GM21528 (cell line): ENCODE data around the gene UBE2Q2.
"Not testable (repeated sequence)": the region's sequence is repeated elsewhere in the genome, so short reads cannot be mapped to it uniquely, and the experiment has no call there.

Source experiments
- ATAC-seq: cut with Tn5 transposase; IDR thresholded peaks from one replicate; pipeline ENCODE4 v1.9.1; 2021; ENCODE audit warnings: mild to moderate bottlenecking, moderate library complexity; ENCODE audit not compliant: unreplicated experiment, low FRiP score

Gene UBE2Q2

DNA sequence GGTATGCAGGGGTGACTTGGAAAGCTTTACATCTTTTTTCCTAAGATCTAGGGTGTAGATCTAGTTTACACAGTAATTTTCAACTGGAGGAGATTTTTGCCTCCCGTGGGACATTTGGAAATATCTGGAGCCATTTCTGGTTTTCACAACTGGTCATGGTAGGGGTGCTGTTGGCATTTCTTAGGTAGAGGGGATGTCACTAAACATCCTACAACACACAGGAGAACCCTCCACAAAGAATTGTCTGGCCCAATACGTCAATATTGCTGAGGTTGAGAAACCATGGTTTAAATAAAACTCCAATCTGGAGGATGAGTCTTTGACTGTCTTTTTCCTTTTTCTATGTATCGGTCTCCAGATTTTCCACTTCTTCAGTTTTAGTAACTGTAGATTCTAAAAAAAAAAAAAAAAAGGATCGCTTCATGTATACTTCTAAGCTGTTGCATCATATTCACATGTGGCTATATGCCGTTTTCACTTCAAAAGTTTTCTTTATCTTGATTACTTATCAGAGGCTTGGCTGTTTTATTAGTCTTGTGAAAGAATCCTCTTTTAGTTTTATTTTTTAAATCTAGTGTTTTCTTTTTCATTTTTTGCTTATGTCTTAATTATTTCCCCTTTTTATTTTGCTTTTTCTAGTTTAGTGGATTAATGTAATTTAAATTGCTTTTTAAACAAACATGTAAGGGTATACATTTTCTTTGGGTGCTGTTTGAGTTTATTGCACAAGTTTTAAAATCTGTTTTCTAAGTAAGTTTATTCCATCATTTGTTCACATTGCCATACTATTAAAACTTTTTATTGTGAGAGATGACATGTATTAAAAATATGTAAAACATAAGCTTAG is 21.2 kb downstream of the UBE2Q2 start:
- no peak for ATAC-seq

DNA sequence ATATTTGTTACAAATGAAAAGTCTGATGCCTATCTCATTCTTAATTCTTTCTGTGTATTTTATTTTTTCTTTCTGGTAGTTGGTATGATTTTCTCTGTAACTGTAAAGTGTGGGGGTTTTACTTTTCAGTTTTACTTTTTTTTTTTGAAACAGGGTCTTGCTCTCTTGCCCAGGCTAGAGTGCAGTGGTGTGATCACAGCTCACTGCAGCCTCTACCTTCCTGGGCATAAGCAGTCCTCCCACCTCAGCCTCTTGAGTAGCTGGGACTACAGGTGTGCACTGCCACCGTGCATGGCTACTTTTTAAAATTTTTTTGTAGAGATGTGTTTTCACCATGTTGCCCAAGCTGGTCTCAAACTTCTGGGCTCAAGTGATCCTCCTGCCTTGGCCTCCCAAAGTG is 22.8 kb downstream of the UBE2Q2 start:
- ATAC-seq, result not testable (repeated sequence)

DNA sequence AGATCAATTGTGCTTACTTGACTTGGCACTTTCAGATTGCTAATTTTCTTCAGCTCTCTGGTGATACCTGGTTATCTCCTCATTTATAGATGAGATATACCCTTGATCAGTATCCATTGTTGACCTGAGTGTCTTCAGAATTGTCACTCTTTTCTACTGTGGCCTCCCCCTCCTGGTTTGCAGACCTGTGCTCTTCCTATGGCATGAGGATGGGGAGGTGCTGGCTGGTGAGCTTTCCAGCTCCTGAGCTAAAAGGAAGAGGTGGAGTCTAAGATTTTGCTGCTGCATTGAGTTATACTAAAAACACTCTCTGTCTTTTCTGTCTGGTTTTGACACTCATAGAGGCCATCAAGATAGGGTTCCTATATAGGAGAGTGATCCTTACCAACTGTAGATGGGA is 23.7 kb downstream of the UBE2Q2 start:
- no peak for ATAC-seq

DNA sequence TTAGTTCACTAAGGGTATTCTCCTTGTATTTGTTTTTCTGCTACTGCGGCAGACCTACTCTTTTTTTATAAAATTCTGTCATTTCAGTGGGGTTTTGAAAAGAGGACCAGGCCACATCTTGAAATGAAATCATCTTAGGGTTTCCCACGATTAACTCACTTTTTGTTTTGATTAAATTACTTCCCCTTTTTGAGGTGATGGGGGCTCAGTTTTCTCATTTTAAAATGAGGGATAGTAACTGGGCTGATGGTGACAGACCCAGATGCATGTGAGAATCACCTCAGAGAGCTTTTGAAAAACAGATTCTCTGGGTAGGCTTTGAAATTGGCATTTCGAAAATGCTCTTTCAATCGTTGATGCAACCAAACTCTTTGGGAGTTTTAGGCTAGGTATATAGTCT is 24.2 kb downstream of the UBE2Q2 start:
- no peak for ATAC-seq

DNA sequence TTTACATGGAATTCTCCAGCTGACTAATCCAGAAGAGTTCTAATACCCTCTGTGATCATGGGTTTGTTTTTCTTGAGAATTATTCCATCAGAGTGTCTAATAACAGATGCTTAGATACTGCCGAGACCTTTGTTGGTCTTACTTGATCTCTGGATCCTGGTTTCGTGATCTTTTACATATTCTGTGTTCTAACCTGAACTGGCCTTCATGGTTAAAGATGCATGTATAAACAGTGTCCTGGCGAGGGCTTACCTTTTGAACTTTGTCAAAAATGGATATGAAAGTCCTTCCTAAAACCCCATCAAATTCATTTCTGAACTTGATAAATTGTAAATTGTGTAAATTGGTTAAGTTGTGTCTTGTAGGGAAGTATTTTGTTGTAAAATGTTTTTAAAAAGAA is 24.8 kb downstream of the UBE2Q2 start:
- ATAC-seq, result no peak

DNA sequence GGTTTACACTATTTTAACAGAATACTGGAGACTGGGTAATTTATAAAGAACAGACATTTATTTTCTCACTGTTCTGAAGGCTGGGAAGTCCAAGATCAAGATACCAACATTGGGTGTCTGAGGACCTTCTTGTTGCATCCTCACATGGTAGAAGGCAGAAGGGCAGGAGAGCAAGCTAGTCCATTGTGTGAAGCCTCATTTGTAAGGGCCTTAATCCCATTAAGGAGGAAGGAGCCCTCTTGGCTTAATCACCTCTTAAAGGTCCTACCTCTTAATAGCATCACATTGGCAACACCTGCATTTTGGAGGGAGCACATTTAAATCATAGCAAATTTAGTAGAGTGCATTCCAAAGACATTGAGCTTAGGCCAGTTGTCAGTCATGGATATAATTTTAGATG is 26.2 kb downstream of the UBE2Q2 start:
- no peak for ATAC-seq

DNA sequence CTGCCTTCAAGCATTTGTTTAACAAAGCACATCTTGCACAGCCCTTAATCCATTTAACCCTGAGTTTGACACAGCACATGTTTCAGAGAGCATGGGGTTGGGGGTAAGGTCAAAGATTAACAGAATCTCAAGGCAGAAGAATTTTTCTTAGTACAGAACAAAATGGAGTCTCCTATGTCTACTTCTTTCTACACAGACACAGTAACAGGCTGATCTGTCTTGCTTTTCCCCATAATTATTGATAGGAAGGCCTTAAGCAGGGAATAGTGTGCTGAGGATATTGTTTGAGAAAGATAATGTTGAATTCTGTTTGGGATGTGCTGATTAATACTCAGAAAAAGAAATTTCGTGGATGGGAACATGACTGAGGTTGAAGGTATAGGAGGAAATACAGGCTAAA is 28.3 kb downstream of the UBE2Q2 start:
- ATAC-seq, result not testable (repeated sequence)

DNA sequence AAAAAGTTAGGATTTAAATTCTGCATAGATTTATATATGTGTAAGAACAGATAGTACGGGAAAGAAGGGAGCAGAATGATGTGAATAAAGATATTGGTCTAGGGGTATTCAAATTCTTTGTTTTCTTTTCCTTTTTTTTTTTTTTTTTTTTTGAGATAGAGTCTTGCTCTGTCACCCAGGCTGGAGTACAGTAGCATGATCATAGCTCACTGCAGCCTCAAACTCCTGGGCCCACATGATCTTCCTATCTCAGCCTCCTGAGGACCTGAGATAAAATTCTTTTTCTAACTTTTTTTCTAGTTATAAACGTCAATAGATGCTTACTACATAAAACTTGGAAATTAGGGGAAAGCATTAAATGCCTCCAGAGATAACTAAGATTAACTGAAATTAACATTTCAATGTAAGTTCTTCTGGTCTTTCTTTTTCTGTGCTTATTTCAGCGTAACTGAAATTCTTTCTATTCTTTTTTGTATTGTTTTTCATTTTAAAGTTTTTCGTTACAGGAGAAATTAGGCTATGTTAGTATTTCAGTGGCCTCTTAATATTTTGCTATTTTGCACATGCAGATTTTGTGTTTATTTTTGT is 29.2 kb downstream of the UBE2Q2 start:
- ATAC-seq, result no peak

DNA sequence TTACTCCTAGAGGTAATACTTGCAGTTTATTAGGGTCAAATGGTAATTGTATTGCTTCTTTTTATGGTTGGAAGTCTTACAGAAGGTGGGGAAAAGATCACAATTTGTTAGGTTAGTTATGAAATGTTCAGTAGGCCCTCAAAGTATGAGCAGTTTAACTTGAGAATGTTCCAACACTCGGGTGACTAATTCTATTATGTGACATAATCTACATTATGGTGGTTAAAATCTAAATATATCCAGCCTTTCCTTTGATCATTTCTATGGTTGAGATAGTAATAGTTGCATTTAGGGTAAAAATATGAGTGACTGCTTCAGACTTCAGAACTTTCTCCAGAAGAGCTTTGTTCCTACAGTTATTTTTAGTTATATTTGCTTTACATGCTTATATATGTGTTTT is 40.8 kb downstream of the UBE2Q2 start:
- no peak for ATAC-seq

DNA sequence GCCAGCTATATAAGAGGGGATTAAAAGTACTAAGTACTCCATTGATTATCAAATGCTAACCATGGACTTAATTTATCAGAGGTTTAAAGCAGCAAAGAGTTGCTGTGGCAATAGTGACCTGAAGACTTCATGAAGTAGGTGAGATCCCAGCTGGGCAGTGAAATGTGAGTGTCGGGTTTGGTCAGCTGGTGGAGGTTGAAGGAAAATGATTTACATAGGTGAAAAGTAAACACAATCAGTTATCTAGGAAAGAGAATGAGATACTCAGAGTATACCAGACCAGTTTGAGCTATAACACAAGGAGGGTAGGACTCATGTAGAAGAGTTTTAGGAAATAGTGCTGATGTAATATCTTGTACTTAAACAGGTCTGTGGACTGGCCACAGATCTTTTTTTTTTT is 43.9 kb downstream of the UBE2Q2 start:
- no peak for ATAC-seq

DNA sequence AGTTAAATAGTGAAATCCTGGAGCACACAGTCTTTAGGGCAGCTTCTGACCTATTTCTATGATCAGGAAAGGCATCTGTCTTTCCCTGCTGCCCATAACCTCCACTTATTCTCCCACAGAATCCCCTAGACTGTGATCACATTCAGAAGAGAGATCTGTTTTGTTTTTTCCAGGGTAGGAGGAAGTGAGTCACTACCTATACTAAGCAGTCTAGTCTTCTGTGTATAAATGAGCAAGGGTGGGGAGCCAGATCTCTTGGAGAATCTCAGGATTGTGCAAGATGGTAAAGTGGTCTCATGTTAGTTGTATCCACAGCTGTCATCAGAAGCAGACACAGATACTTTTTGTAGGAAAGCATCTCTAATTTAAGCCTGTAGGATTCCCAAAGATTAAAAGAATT is 48.6 kb downstream of the UBE2Q2 start:
- no peak for ATAC-seq

DNA sequence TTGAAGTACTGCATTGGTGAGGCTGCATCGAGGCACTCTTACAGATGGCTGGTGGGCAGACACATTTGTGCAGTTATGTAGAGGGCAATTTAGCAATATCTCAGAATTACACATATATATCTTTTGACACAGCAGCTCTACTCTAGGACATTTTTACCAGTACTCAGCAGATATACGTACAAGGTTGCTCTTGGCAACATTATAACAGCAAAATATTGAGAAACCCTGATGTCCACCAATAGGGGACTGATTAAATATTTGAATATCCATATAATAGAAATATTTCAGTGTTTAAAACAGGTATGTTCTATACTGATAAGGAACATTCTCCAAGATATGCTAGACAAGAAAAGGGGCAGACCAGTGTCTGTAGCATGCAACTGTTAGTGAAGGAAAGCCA is 52.5 kb downstream of the UBE2Q2 start:
- ATAC-seq, result no peak

DNA sequence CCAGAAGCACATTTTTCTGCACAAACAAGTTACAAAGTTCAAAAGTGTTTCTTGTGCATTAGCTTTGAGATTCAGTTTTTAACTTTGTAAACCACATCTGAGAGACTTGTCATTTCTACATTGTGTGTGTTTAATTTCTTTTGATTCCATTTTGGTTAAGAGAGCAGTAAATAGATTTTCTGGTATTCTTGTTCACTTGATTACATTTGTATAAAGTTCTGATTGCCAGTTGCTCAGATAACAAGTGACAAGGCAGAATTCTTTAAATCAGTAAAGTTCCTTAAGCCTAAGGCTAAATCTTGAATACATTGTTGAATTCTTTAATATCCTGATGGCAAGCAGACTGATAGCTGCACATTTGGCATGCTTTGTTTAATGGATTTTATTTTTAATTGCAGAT is 57.3 kb downstream of the UBE2Q2 start:
- no peak for ATAC-seq

DNA sequence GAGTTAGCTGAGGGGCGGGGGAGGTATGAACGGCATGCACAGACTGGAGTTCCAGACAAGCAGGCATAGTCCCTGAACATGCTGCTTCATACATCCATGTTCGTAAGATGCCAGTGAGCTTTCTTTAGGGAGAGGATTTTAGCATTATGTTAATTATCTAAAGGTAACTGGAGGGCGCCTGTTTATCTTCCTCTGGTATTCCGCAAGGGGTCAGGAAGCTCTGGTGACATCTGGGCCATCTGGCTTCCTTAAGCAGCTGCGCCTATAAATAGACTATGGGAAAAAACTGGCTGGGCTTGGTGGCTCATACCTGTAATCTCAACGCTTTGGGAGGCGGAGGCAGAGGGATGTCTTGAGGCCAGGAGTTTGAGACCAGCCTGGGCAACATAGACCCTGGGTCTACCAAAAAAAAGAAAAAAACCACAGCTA is 58.9 kb downstream of the UBE2Q2 start:
- ATAC-seq, result no peak

DNA sequence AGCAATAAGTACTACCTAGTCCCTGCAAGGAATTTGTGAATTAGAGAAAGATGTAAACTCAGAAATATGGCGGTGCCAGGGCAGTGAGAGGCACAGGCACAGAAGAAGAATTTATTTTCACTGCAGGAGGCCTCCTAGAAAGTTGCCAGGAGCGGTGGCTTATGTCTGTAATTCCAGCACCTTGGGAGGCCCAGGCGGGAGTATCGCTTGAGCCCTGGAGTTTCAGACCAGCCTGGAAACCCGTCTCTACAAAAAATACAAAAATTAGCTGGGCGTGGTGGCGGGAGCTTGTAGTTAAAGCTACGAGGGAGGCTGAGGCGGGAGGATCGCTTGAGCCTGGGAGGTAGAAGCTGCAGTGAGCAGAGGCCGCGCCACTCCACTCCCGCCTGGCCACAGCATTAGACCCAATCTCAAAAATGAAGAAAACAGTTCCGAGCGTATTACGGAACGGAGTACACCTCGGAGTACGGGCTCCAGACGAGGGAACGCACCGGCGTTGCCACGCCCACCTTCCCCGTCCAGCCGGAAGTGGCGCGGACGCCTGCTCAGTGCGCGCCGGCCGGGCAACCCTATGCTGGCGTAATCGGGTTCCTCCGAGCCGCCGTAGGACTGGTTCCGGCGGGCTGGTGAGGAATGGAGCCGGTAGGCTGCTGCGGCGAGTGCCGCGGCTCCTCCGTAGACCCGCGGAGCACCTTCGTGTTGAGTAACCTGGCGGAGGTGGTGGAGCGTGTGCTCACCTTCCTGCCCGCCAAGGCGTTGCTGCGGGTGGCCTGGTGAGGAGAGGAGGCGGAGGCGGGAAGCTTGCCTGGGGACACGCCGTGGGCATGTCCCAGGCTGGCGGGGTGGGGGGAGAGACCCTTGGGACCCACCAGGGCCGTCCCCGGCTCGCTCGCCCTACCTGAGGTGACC is 60.3 kb downstream of the UBE2Q2 start, which contains the start of gene FBXO22:
FBXO22 (plus strand) TSS at position 548 of the 909 bp plus-strand sequence; CDS start at position 634, 86 bp downstream.
- peak; percentile 86 for ATAC-seq

DNA sequence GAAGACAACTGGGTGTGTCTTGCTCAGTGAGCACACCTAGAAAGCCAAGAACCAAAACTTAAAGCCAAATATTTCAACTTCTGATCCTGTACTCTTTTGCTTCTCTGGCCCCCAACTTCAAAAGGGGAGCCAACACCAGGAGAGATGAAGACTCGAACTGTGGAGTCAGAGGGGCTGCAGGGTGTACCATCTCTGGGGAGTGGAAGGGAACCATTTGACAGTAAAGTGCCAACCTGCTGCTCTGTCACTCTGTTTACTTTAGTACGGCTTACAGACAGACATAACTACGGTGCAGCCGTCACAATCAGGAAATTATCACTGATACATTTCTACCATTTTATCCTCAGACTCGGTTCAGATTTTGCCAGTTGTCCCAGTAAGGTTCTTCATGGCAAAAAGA is 62.0 kb downstream of the UBE2Q2 start:
- no peak for ATAC-seq

DNA sequence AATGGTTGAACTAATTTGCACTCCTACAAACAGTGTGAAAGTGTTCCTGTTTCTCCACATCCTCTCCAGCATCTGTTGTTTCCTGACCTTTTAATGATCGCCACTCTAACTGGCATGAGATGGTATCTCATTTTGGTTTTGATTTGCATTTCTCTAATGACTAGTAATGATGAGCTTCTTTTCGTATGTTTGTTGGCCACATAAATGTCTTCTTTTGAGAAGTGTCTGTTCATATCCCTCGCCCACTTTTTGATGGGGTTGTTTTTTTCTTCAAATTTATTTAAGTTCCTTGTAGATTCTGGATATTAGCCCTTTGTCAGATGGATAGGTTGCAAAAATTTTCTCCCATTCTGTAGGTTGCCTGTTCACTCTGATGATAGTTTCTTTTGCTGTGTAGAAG is 67.1 kb downstream of the UBE2Q2 start:
- not testable (repeated sequence) for ATAC-seq

DNA sequence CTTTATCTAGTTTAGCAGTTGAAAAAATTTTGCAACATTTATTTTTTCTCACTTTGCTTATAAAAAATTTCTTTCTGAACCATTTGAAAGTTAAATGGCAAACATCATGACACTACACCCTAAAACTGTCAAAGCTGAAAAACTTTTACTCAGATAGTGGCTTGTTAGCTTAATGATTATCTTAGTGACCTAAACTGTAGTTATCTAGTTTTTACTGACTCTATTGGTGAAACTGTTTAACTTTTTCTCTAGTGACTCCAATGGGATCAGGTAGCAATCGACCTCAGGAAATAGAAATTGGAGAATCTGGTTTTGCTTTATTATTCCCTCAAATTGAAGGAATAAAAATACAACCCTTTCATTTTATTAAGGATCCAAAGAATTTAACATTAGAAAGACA is 73.7 kb downstream of the UBE2Q2 start:
- no peak for ATAC-seq

DNA sequence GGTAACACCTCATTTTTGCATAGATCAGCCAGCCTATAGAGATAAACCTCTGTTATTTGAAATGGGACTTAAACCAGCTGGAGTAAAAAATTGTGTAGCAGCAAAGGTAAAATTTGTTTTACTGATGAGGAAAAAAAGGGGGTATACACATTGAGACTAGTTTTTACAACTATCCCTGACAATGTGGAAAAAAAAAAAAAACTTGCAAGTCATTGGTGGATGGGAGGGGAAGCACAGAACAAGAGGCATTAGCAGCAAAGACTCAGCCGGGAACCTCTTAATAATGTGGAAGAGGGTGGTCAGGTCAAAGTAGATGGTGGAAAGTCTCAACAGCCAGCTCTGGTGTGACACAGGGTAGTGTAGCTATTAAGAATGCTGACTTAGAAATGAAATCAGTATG is 74.9 kb downstream of the UBE2Q2 start:
- ATAC-seq, result no peak

DNA sequence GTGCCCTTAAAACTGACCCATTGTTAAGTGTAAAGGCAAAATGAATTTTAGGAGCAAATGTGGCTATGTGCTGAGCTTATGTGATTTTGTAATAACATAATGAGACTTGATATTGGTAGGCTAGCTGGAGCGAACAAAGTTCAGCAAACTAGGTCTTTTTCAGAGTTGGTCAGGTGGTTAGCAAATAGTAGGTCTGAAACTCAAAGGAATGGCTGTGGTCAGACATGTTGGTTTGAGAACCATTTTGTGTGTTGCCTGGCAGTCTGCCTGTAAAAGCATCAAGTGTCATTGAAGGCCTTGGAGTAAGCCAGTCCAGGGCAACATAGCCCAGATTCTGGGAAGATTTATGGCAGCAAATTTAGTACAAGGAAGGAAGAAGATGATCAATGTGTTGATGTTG is 76.8 kb downstream of the UBE2Q2 start:
- ATAC-seq, result no peak
